Jurkat, Clone E6-1 (cell line): ENCODE measurements around the gene ZSCAN20.
"Not testable (repeated sequence)": the region's sequence is repeated elsewhere in the genome, so short reads cannot be mapped to it uniquely, and the experiment has no call there.

Experiments
- DNase-seq: peaks from one replicate; pipeline ENCODE4 v3.0.0-alpha.2; 2011; ENCODE audit warnings: low read depth, low spot score
- H3K4me3 ChIP-seq: 2 replicates; pipeline ENCODE4 v1.5.1; 2011; ENCODE audit warnings: mild to moderate bottlenecking, low read length, control low read depth, moderate library complexity

Gene ZSCAN20

GRCh38 chr1:33470495-33471012 lies 1.9 kb upstream of the ZSCAN20 start:
- no peak overlapping the region for H3K4me3 ChIP-seq
- DNase-seq = peak; percentile 71

GRCh38 chr1:33471416-33471815 lies 1.0 kb upstream of the ZSCAN20 start:
- no peak for DNase-seq
- H3K4me3 ChIP-seq = no peak overlapping the region

GRCh38 chr1:33473900-33474299 lies 1.5 kb downstream of the ZSCAN20 start:
- no peak for DNase-seq
- H3K4me3 ChIP-seq = no peak overlapping the region

GRCh38 chr1:33477451-33477850 lies 5.0 kb downstream of the ZSCAN20 start:
- no peak overlapping the region for H3K4me3 ChIP-seq
- DNase-seq = no peak

GRCh38 chr1:33482412-33482811 lies 10.0 kb downstream of the ZSCAN20 start:
- DNase-seq = no peak
- no peak overlapping the region for H3K4me3 ChIP-seq

GRCh38 chr1:33488624-33489023 lies 16.2 kb downstream of the ZSCAN20 start:
- H3K4me3 ChIP-seq = no peak overlapping the region
- DNase-seq = no peak

- no peak for DNase-seq
- H3K4me3 ChIP-seq = no peak overlapping the region
These were observed 22.5 kb downstream of the ZSCAN20 start for GRCh38 chr1:33494929-33495328.

GRCh38 chr1:33497410-33497809 lies 25.0 kb downstream of the ZSCAN20 start:
- DNase-seq = no peak
- H3K4me3 ChIP-seq = no peak overlapping the region

- DNase-seq = no peak
- H3K4me3 ChIP-seq = no peak overlapping the region
These were observed 28.1 kb downstream of the ZSCAN20 start for GRCh38 chr1:33500547-33500946.

- H3K4me3 ChIP-seq = no peak overlapping the region
- DNase-seq = no peak
These were observed 28.9 kb downstream of the ZSCAN20 start for GRCh38 chr1:33501309-33501708.

- no peak overlapping the region for H3K4me3 ChIP-seq
- DNase-seq = no peak
These were observed 29.3 kb downstream of the ZSCAN20 start for GRCh38 chr1:33501774-33502173.

- DNase-seq = no peak
- no peak overlapping the region for H3K4me3 ChIP-seq
These were observed 30.3 kb downstream of the ZSCAN20 start for GRCh38 chr1:33502726-33503125.

- H3K4me3 ChIP-seq = no peak overlapping the region
- no peak for DNase-seq
These were observed 31.1 kb downstream of the ZSCAN20 start for GRCh38 chr1:33503506-33503905.

- DNase-seq = no peak
- H3K4me3 ChIP-seq = no peak overlapping the region
These were observed 35.2 kb downstream of the ZSCAN20 start for GRCh38 chr1:33507661-33508060.

GRCh38 chr1:33508151-33508550 lies 35.7 kb downstream of the ZSCAN20 start:
- DNase-seq = no peak
- H3K4me3 ChIP-seq = no peak overlapping the region

- DNase-seq, H3K4me3 ChIP-seq: not testable (repeated sequence)
These were observed 36.8 kb downstream of the ZSCAN20 start for GRCh38 chr1:33509276-33509675.

GRCh38 chr1:33512226-33513011 lies 40.0 kb downstream of the ZSCAN20 start:
- no peak for DNase-seq
- no peak overlapping the region for H3K4me3 ChIP-seq

GRCh38 chr1:33515112-33515511 lies 42.7 kb downstream of the ZSCAN20 start:
- no peak overlapping the region for H3K4me3 ChIP-seq
- no peak for DNase-seq

GRCh38 chr1:33515607-33516006 lies 43.2 kb downstream of the ZSCAN20 start:
- H3K4me3 ChIP-seq = no peak overlapping the region
- DNase-seq = no peak

- no peak for DNase-seq
- no peak overlapping the region for H3K4me3 ChIP-seq
These were observed 44.0 kb downstream of the ZSCAN20 start for GRCh38 chr1:33516428-33516827.
